GM18502 (cell line): Measurements from ENCODE around the gene MACO1.
"Not testable (repeated sequence)": the region's sequence is repeated elsewhere in the genome, so short reads cannot be mapped to it uniquely, and the experiment has no call there.

ENCODE experiments used
- ATAC-seq: cut with Tn5 transposase; IDR thresholded peaks from one replicate; pipeline ENCODE4 v1.9.1; 2021; ENCODE audit warnings: mild to moderate bottlenecking; ENCODE audit not compliant: unreplicated experiment, poor library complexity

The MACO1 gene

GRCh38 chr1:25451908-25452307 is 21.2 kb downstream of the MACO1 start:
- no peak for ATAC-seq

GRCh38 chr1:25456502-25456901 is 25.8 kb downstream of the MACO1 start:
- no peak for ATAC-seq

- ATAC-seq: no peak
These were observed 28.0 kb downstream of the MACO1 start for GRCh38 chr1:25458541-25459298.

- no peak for ATAC-seq
These were observed 29.3 kb downstream of the MACO1 start for GRCh38 chr1:25460020-25460419.

GRCh38 chr1:25460816-25461215 is 30.1 kb downstream of the MACO1 start:
- not testable (repeated sequence) for ATAC-seq

- ATAC-seq: no peak
These were observed 31.2 kb downstream of the MACO1 start for GRCh38 chr1:25461849-25462248.

GRCh38 chr1:25462732-25463131 is 32.0 kb downstream of the MACO1 start:
- no peak for ATAC-seq

GRCh38 chr1:25467193-25467592 is 36.5 kb downstream of the MACO1 start:
- ATAC-seq: no peak

GRCh38 chr1:25467616-25468015 is 36.9 kb downstream of the MACO1 start:
- ATAC-seq: no peak

- no peak for ATAC-seq
These were observed 37.3 kb downstream of the MACO1 start for GRCh38 chr1:25468033-25468432.

- ATAC-seq: no peak
These were observed 38.5 kb downstream of the MACO1 start for GRCh38 chr1:25469177-25469576.

GRCh38 chr1:25472471-25472870 is 41.8 kb downstream of the MACO1 start:
- no peak for ATAC-seq

GRCh38 chr1:25473653-25474225 is 43.0 kb downstream of the MACO1 start:
- no peak for ATAC-seq

- no peak for ATAC-seq
These were observed 43.8 kb downstream of the MACO1 start for GRCh38 chr1:25474439-25475047.

- ATAC-seq: no peak
These were observed 45.7 kb downstream of the MACO1 start for GRCh38 chr1:25476186-25477097.

GRCh38 chr1:25477448-25478034 is 46.8 kb downstream of the MACO1 start:
- no peak for ATAC-seq

GRCh38 chr1:25478633-25479032 is 47.9 kb downstream of the MACO1 start:
- ATAC-seq: no peak

- no peak for ATAC-seq
These were observed 50.9 kb downstream of the MACO1 start for GRCh38 chr1:25481625-25482024.

- no peak for ATAC-seq
These were observed 51.5 kb downstream of the MACO1 start for GRCh38 chr1:25482211-25482610.

GRCh38 chr1:25484096-25484495 is 53.4 kb downstream of the MACO1 start:
- ATAC-seq: no peak
